Liver (tissue), 9 donors: Measurements from ENCODE around the gene ZNRF3. TPM values are rescaled to one million over a fixed set of nuclear protein-coding genes. Genes with fewer than 3 reads are reported as not detected.

Experiments used
- DNase-seq: peaks from one replicate; pipeline ENCODE4 v3.0.0-alpha.2; 2017; ENCODE audit warnings: low spot score
- H3K27ac ChIP-seq, 2 donors: one replicate each; pipeline ENCODE4 v1.7.0; 2013; ENCODE audit warnings: inconsistent platforms in 2 of 2, low read length in 2 of 2, control low read depth in 1 of 2, low read depth in 1 of 2, mild to moderate bottlenecking in 1 of 2
- H3K27me3 ChIP-seq, 4 donors: one replicate each; pipeline versions ENCODE4 v1.6.1 to v1.7.0; 2013; ENCODE audit warnings: low read length in 3 of 4, inconsistent platforms in 1 of 4, mild to moderate bottlenecking in 1 of 4, moderate library complexity in 1 of 4; ENCODE audit not compliant: control insufficient read depth in 4 of 4, insufficient read depth in 4 of 4
- H3K36me3 ChIP-seq, 4 donors: one replicate each; pipeline versions ENCODE4 v1.6.1 to v1.7.0; 2013; ENCODE audit warnings: low read length in 3 of 4, mild to moderate bottlenecking in 3 of 4, low read depth in 1 of 4, moderate library complexity in 1 of 4; ENCODE audit not compliant: control insufficient read depth in 4 of 4, insufficient read depth in 3 of 4
- H3K4me1 ChIP-seq, 4 donors: one replicate each; pipeline versions ENCODE4 v1.6.1 to v1.7.0; 2013; ENCODE audit warnings: low read length in 3 of 4, mild to moderate bottlenecking in 3 of 4, moderate library complexity in 1 of 4; ENCODE audit not compliant: control insufficient read depth in 4 of 4, insufficient read depth in 4 of 4
- H3K4me3 ChIP-seq, 3 donors: one replicate each; pipeline versions ENCODE4 v1.6.1 to v1.7.0; 2013; ENCODE audit warnings: low read length in 3 of 3, control low read depth in 1 of 3, low read depth in 1 of 3, mild to moderate bottlenecking in 1 of 3
- H3K9ac ChIP-seq, 2 donors: one replicate each; pipeline ENCODE4 v1.7.0; 2013; ENCODE audit warnings: low read length in 2 of 2, mild to moderate bottlenecking in 2 of 2, moderate library complexity in 2 of 2, control low read depth in 1 of 2, low read depth in 1 of 2
- H3K9me3 ChIP-seq, 4 donors: one replicate each; pipeline versions ENCODE4 v1.6.1 to v1.7.0; 2013; ENCODE audit warnings: low read length in 3 of 4; ENCODE audit not compliant: control insufficient read depth in 4 of 4
- ATF3 ChIP-seq: IDR thresholded peaks from 2 replicates; pipeline ENCODE4 v1.6.1; 2016; ENCODE audit warnings: antibody characterized with exemption
- EGR1 ChIP-seq, 2 donors: IDR thresholded peaks; 2 replicates each; pipeline ENCODE4 v1.6.1; 2016 to 2018; ENCODE audit warnings: antibody characterized with exemption in 2 of 2, low read depth in 2 of 2
- FOXA2 ChIP-seq: IDR thresholded peaks from 2 replicates; pipeline ENCODE4 v1.6.1; 2016; ENCODE audit warnings: antibody characterized with exemption
- GABPA ChIP-seq, 2 donors: IDR thresholded peaks in 1 of 2; conservative IDR thresholded peaks in 1 of 2; 2 replicates each; pipeline ENCODE4 v1.6.1; 2016; ENCODE audit warnings: antibody characterized with exemption in 2 of 2, mild to moderate bottlenecking in 1 of 2, moderate library complexity in 1 of 2
- HNF4A ChIP-seq, 2 donors: conservative IDR thresholded peaks; 2 replicates each; pipeline ENCODE4 v1.6.1; 2016; ENCODE audit warnings: antibody characterized with exemption in 2 of 2, mild to moderate bottlenecking in 2 of 2
- HNF4G ChIP-seq: IDR thresholded peaks from 2 replicates; pipeline ENCODE4 v1.6.1; 2016; ENCODE audit warnings: antibody characterized with exemption
- JUND ChIP-seq, 2 donors: IDR thresholded peaks; 2 replicates each; pipeline ENCODE4 v1.6.1; 2016; ENCODE audit warnings: antibody characterized with exemption in 2 of 2
- NR2F2 ChIP-seq: IDR thresholded peaks from 2 replicates; pipeline ENCODE4 v1.6.1; 2016; ENCODE audit warnings: antibody characterized with exemption
- RAD21 ChIP-seq, 2 donors: IDR thresholded peaks; 2 replicates each; pipeline ENCODE4 v1.6.1; 2016; ENCODE audit warnings: antibody characterized with exemption in 2 of 2, mild to moderate bottlenecking in 2 of 2
- REST ChIP-seq: IDR thresholded peaks from 2 replicates; pipeline ENCODE4 v1.6.1; 2016; ENCODE audit warnings: antibody characterized with exemption, mild to moderate bottlenecking
- RXRA ChIP-seq, 2 donors: IDR thresholded peaks; 2 replicates each; pipeline ENCODE4 v1.6.1; 2017 to 2018; ENCODE audit warnings: antibody characterized with exemption in 2 of 2, mild to moderate bottlenecking in 1 of 2
- SP1 ChIP-seq: IDR thresholded peaks from 2 replicates; pipeline ENCODE4 v1.6.1; 2018; ENCODE audit warnings: antibody characterized with exemption, mild to moderate bottlenecking
- TAF1 ChIP-seq: conservative IDR thresholded peaks from 2 replicates; pipeline ENCODE4 v1.6.1; 2016; ENCODE audit warnings: antibody characterized with exemption, mild to moderate bottlenecking
- YY1 ChIP-seq: IDR thresholded peaks from 2 replicates; pipeline ENCODE4 v1.6.1; 2016; ENCODE audit warnings: antibody characterized with exemption, mild to moderate bottlenecking
- ZBTB33 ChIP-seq: IDR thresholded peaks from 2 replicates; pipeline ENCODE4 v1.6.1; 2016; ENCODE audit warnings: antibody characterized with exemption
- WGBS: extraction: QIAGEN DNeasy Blood & Tissue Kit; methylation state at CpG from one replicate; pipeline ENCODE4 v1.1.7; 2013; 5-methylcytosine and 5-hydroxymethylcytosine counted together
- polyA plus RNA-seq, 2 donors: library from polyadenylated mRNA; stranded (reverse) in 1 of 2; unstranded in 1 of 2; fragments of 200-250 nt in 1 of 2; fragments of >200 nt in 1 of 2; fragmentation: Nextera tagmentation in 1 of 2; extraction: Ambion mirVana in 1 of 2; gene quantifications; one replicate each; pipeline versions ENCODE4 v1.2.1 to v1.2.3, GENCODE V29; 2013 to 2015
- total RNA-seq, 2 donors: library from RNA; depleted of rRNA; stranded (reverse); fragments of >200 nt; gene quantifications; one replicate each; pipeline ENCODE4 v1.2.3, GENCODE V29; 2014
- TF ChIP-seq, protein P1 (sequence below): fragments of 150-350 bp; IDR thresholded peaks from 2 replicates; pipeline ENCODE4 v1.5.1; 2017; ENCODE audit warnings: improper control_type of control experiment, low read depth, low read length; ENCODE audit not compliant: missing input control
- TF ChIP-seq, protein P2 (sequence below): IDR thresholded peaks from 2 replicates; pipeline ENCODE4 v1.6.1; 2016; ENCODE audit warnings: antibody characterized with exemption
- donor health status: healthy.
- donor health status: healthy.
- donor health status: healthy.
- donor health status: healthy.
- donor health status: healthy.

ZNRF3 gene
- total and polyA plus RNA-seq, 4 donors = 2.2 to 5.9 (median 4.7) TPM

GRCh38 chr22:29012952-29013351, 129.6 kb downstream of the ZNRF3 start:
- no peak overlapping the region for H3K27ac ChIP-seq
- H3K36me3 ChIP-seq = peaks cover 0 to 3% (median under 1%) of the 10 kb centered on the region in 4 donors
- H3K4me3 ChIP-seq = no peak overlapping the region
- 94% methylated on average over 4 of the region's 4 CpGs for WGBS
- DNase-seq = no peak
- H3K27me3 ChIP-seq = no peaks in the 10 kb centered on the region
- no peaks in the 10 kb centered on the region for H3K9me3 ChIP-seq
- H3K4me1 ChIP-seq = peaks cover 7 to 49% (median 30%) of the 10 kb centered on the region in 4 donors
- no peak overlapping the region for H3K9ac ChIP-seq
- TF ChIP-seq, protein P1, sequence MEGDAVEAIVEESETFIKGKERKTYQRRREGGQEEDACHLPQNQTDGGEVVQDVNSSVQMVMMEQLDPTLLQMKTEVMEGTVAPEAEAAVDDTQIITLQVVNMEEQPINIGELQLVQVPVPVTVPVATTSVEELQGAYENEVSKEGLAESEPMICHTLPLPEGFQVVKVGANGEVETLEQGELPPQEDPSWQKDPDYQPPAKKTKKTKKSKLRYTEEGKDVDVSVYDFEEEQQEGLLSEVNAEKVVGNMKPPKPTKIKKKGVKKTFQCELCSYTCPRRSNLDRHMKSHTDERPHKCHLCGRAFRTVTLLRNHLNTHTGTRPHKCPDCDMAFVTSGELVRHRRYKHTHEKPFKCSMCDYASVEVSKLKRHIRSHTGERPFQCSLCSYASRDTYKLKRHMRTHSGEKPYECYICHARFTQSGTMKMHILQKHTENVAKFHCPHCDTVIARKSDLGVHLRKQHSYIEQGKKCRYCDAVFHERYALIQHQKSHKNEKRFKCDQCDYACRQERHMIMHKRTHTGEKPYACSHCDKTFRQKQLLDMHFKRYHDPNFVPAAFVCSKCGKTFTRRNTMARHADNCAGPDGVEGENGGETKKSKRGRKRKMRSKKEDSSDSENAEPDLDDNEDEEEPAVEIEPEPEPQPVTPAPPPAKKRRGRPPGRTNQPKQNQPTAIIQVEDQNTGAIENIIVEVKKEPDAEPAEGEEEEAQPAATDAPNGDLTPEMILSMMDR = no peak
- no peak for TF ChIP-seq NR2F2
- TF ChIP-seq HNF4G = no peak
- TF ChIP-seq RXRA (IDR thresholded peaks at IDR 0.05) = no peak
- no peak for TF ChIP-seq ATF3
- no peak for TF ChIP-seq REST
- no peak for TF ChIP-seq EGR1 (IDR thresholded peaks at IDR 0.05; ENCODE audit: low read depth in 2 of 2)
- TF ChIP-seq ZBTB33 = no peak
- TF ChIP-seq TAF1 = no peak

GRCh38 chr22:29014293-29014692, 130.9 kb downstream of the ZNRF3 start:
- Histone ChIP-seq H3K4me1 (peaks cover 7 to 61% (median 37%) of the 10 kb centered on the region in 4 donors), H3K9ac (no peak overlapping the region), H3K27me3 (no peaks in the 10 kb centered on the region), H3K27ac (no peak overlapping the region), H3K9me3 (no peaks in the 10 kb centered on the region), H3K36me3 (peaks cover 0 to 3% (median under 1%) of the 10 kb centered on the region in 4 donors), H3K4me3 (no peak overlapping the region)
- WGBS = 83% methylated on average over 4 of the region's 4 CpGs
- DNase-seq = no peak
- TF ChIP-seq, protein P1 = no peak
- TF ChIP-seq HNF4G = no peak
- TF ChIP-seq HNF4A (conservative IDR thresholded peaks at IDR 0.05) = no peak
- no peak for TF ChIP-seq GABPA (IDR thresholded peaks at IDR 0.05 in 1 of 2, conservative IDR thresholded peaks at IDR 0.05 in 1 of 2)
- no peak for TF ChIP-seq RAD21 (IDR thresholded peaks at IDR 0.05)
- TF ChIP-seq SP1 = no peak
- TF ChIP-seq EGR1 (IDR thresholded peaks at IDR 0.05; ENCODE audit: low read depth in 2 of 2) = no peak
- TF ChIP-seq JUND (IDR thresholded peaks at IDR 0.05) = no peak
- no peak for TF ChIP-seq NR2F2
- no peak for TF ChIP-seq ZBTB33
- no peak for TF ChIP-seq YY1
- TF ChIP-seq FOXA2 = no peak
- TF ChIP-seq RXRA (IDR thresholded peaks at IDR 0.05) = no peak
- TF ChIP-seq ATF3 = no peak
- TF ChIP-seq, protein P2, sequence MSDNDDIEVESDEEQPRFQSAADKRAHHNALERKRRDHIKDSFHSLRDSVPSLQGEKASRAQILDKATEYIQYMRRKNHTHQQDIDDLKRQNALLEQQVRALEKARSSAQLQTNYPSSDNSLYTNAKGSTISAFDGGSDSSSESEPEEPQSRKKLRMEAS = no peak
- TF ChIP-seq TAF1 = no peak
